Activated B cell treated with CpG ODN at 0.5 μM for 24 hours (primary cell): ENCODE data around the gene FN3KRP. TPM values are rescaled to one million over a fixed set of nuclear protein-coding genes. Genes with fewer than 3 reads are reported as not detected.
"Not testable (repeated sequence)": the region's sequence is repeated elsewhere in the genome, so short reads cannot be mapped to it uniquely, and the experiment has no call there.

Experiments used
- ATAC-seq: fragments of 200-7000 bp; cut with Tn5 transposase; one replicate; pipeline ENCODE4 v1.10.0; 2021; ENCODE audit warnings: low read depth, mild to moderate bottlenecking, moderate library complexity
- CTCF ChIA-PET: fragments of 350-600 bp; sonication (Branson Sonifier 250); formaldehyde crosslinking; loops from one replicate; lab custom pipeline; 2021; ENCODE audit warnings: antibody characterized with exemption; lab: Charles Lee
- POLR2A ChIA-PET: fragments of 350-600 bp; sonication (Branson Sonifier 250); formaldehyde crosslinking; loops from one replicate; lab custom pipeline; 2021; ENCODE audit warnings: antibody characterized with exemption; lab: Charles Lee
- DNase-seq: peaks from one replicate; pipeline ENCODE4 v3.0.0; 2022
- H3K27ac Mint-ChIP-seq: one replicate; pipeline ENCODE4 v1.8.0; 2020; ENCODE audit warnings: mixed read lengths
- H3K27me3 Mint-ChIP-seq: one replicate; pipeline ENCODE4 v1.8.0; 2021; ENCODE audit warnings: mixed read lengths
- H3K36me3 Mint-ChIP-seq: one replicate; pipeline ENCODE4 v1.8.0; 2021; ENCODE audit warnings: low read depth, mixed read lengths
- H3K4me1 Mint-ChIP-seq: one replicate; pipeline ENCODE4 v1.8.0; 2021; ENCODE audit warnings: mixed read lengths
- H3K4me3 Mint-ChIP-seq: one replicate; pipeline ENCODE4 v1.8.0; 2020; ENCODE audit warnings: mild to moderate bottlenecking, mixed read lengths
- H3K9me3 Mint-ChIP-seq: one replicate; pipeline ENCODE4 v1.8.0; 2020; ENCODE audit warnings: mixed read lengths
- CTCF ChIP-seq: fragments of 200-600 bp; IDR thresholded peaks from one replicate; pipeline ENCODE4 v1.8.0; 2022; ENCODE audit warnings: antibody characterized with exemption, mild to moderate bottlenecking
- intact Hi-C: fragments of 100-400 bp; cut with micrococcal nuclease; formaldehyde crosslinking; loops from one replicate; pipeline ENCODE4 v1.15.1; 2024
- total RNA-seq: library from RNA; stranded (reverse); gene quantifications from 2 replicates; pipeline ENCODE4 v1.2.3, GENCODE V29; 2022

FN3KRP gene
- total RNA-seq, 1 donor from 2014 or later = 28.5 TPM

GRCh38 chr17:82765371-82765770 is 48.9 kb downstream of the FN3KRP start:
- Mint-ChIP-seq H3K36me3 (peaks cover 52% of the 10 kb centered on the region), H3K4me3 (no peak overlapping the region), H3K4me1 (peaks cover 15% of the 10 kb centered on the region), H3K27me3 (no peaks in the 10 kb centered on the region), H3K9me3 (no peaks in the 10 kb centered on the region), H3K27ac (no peak overlapping the region)
- intact Hi-C loops = loop anchor here (5.0 kb wide), 1 partner anchor 118 kb away; the partner anchor contains the start of gene WDR45B
- CTCF ChIA-PET = interaction anchor here (1.3 kb wide), 1 partner anchor 97 kb away, joined by 5 read pairs; no protein-coding TSS in a partner anchor
- ATAC-seq = no peak
- POLR2A ChIA-PET = no interaction called here
- no peak for TF ChIP-seq CTCF
- DNase-seq = no peak

- H3K36me3 Mint-ChIP-seq = peaks cover 58% of the 10 kb centered on the region
- TF ChIP-seq CTCF = no peak
- no peaks in the 10 kb centered on the region for H3K27me3 Mint-ChIP-seq
- ATAC-seq = no peak
- no peak for DNase-seq
- H3K4me3 Mint-ChIP-seq = no peak overlapping the region
- ChIA-PET POLR2A (no interaction called here), CTCF (interaction anchor here (0.7 kb wide), 1 partner anchor 99 kb away, joined by 3 read pairs; no protein-coding TSS in a partner anchor)
- intact Hi-C loops = loop anchor here (5.0 kb wide), 1 partner anchor 120 kb away; the partner anchor contains the start of gene WDR45B
- peaks cover 12% of the 10 kb centered on the region for H3K4me1 Mint-ChIP-seq
- H3K27ac Mint-ChIP-seq = no peak overlapping the region
- H3K9me3 Mint-ChIP-seq = no peaks in the 10 kb centered on the region
Measured at GRCh38 chr17:82767041-82767754, 50.7 kb downstream of the FN3KRP start.

DNA sequence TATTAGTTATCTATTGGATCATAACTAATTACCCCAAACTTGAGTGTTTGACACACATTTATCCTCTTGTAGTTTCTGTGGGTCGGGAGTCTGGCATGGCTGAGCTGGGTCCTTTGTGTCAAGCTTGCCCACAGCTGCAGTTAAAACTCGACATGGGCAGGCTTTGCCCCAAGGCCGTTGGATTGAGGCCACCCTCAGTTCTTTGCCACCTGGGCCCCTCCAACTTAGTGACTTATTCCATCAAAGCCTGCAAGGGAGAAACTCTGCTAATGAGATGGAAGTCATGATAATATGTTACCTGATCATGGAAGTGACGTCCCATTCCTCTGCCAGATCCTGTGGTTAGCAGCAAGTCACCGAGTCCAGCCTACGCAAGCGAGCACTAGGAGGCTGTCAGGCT is 52.5 kb downstream of the FN3KRP start:
- H3K9me3 Mint-ChIP-seq = no peaks in the 10 kb centered on the region
- no peak overlapping the region for H3K27ac Mint-ChIP-seq
- intact Hi-C loops = loop anchor here (5.0 kb wide), 1 partner anchor 122 kb away; the partner anchor contains the start of gene WDR45B
- H3K36me3 Mint-ChIP-seq = peaks cover 60% of the 10 kb centered on the region
- H3K4me1 Mint-ChIP-seq = peaks cover 2% of the 10 kb centered on the region
- ChIA-PET CTCF (no interaction called here), POLR2A (interaction anchor here (0.8 kb wide), 1 partner anchor 35 kb away, joined by 3 read pairs; no protein-coding TSS in a partner anchor)
- H3K27me3 Mint-ChIP-seq = no peaks in the 10 kb centered on the region
- DNase-seq = no peak
- H3K4me3 Mint-ChIP-seq = no peak overlapping the region
- no peak for ATAC-seq
- TF ChIP-seq CTCF = no peak

- POLR2A ChIA-PET = no interaction called here
- H3K4me3 Mint-ChIP-seq = no peak overlapping the region
- CTCF ChIA-PET = interaction anchor here (0.9 kb wide), 1 partner anchor 103 kb away, joined by 4 read pairs; no protein-coding TSS in a partner anchor
- H3K36me3 Mint-ChIP-seq = peaks cover 41% of the 10 kb centered on the region
- H3K4me1 Mint-ChIP-seq = peaks cover 24% of the 10 kb centered on the region
- no peak overlapping the region for H3K27ac Mint-ChIP-seq
- intact Hi-C loops = no loop called here
- DNase-seq (no peak), ATAC-seq (no peak)
- no peaks in the 10 kb centered on the region for H3K9me3 Mint-ChIP-seq
- TF ChIP-seq CTCF = no peak
- no peaks in the 10 kb centered on the region for H3K27me3 Mint-ChIP-seq
Measured at GRCh38 chr17:82772026-82772425, 55.5 kb downstream of the FN3KRP start.

DNA sequence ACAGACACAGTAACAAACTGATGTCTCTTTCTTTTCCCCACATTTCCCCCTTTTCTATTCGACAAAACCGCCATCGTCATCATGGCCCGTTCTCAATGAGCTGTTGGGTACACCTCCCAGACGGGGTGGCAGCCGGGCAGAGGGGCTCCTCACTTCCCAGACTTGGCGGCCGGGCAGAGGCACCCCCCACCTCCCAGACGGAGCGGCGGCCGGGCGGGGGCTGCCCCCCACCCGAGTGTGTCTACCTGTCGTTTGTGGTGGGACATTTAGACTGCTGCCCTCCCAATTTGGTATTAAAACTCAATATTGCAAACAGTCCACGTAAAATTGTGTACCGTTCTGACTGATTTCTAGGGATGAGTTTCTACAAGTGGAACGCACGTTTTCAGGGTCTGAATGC is 58.0 kb downstream of the FN3KRP start:
- H3K36me3 Mint-ChIP-seq = peaks cover 27% of the 10 kb centered on the region
- H3K9me3 Mint-ChIP-seq, POLR2A ChIA-PET, H3K4me3 Mint-ChIP-seq, DNase-seq, intact Hi-C loops, H3K27me3 Mint-ChIP-seq, ATAC-seq, H3K27ac Mint-ChIP-seq: not testable (repeated sequence)
- peaks cover 29% of the 10 kb centered on the region for H3K4me1 Mint-ChIP-seq
- CTCF ChIA-PET = interaction anchor here (1.2 to 1.3 kb wide), 2 partner anchors 55 to 106 kb away, joined by 4 to 5 read pairs; no protein-coding TSS in a partner anchor
